ENCODE results near the gene KLHL4. TPM values are rescaled to one million over a fixed set of nuclear protein-coding genes. Genes with fewer than 3 reads are reported as not detected.
A peak's percentile ranks its signal among the peaks of the same experiment; 100 is the strongest.

Gene KLHL4
- polyA plus RNA-seq, 2 of the 4 experiments (the other 2 are of a cell fraction): 3.7 to 9.8 TPM

DNA sequence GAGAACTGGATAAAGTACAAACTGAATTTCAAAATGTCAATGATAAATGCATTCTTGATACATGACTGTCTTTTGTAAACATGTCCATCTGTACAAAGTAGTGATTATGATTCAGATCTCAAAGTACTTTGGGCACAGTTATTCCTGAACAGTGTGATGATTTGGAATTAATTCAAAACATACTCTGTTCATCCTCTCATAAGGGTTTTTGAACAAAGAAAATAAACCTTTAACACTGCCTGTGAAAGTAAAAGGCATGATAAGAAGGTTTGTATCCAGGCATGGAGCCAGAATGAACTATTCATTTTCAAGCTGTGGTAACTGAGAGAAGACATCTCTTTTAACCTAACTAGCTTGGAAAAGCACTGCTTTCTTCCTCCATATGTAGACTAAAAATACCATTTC is 883 bp upstream of the KLHL4 start (continued):
- TF ChIP-seq, protein P1, sequence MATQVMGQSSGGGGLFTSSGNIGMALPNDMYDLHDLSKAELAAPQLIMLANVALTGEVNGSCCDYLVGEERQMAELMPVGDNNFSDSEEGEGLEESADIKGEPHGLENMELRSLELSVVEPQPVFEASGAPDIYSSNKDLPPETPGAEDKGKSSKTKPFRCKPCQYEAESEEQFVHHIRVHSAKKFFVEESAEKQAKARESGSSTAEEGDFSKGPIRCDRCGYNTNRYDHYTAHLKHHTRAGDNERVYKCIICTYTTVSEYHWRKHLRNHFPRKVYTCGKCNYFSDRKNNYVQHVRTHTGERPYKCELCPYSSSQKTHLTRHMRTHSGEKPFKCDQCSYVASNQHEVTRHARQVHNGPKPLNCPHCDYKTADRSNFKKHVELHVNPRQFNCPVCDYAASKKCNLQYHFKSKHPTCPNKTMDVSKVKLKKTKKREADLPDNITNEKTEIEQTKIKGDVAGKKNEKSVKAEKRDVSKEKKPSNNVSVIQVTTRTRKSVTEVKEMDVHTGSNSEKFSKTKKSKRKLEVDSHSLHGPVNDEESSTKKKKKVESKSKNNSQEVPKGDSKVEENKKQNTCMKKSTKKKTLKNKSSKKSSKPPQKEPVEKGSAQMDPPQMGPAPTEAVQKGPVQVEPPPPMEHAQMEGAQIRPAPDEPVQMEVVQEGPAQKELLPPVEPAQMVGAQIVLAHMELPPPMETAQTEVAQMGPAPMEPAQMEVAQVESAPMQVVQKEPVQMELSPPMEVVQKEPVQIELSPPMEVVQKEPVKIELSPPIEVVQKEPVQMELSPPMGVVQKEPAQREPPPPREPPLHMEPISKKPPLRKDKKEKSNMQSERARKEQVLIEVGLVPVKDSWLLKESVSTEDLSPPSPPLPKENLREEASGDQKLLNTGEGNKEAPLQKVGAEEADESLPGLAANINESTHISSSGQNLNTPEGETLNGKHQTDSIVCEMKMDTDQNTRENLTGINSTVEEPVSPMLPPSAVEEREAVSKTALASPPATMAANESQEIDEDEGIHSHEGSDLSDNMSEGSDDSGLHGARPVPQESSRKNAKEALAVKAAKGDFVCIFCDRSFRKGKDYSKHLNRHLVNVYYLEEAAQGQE (IDR thresholded peaks at IDR 0.05): no peak
- no peak for TF ChIP-seq SREBF2 (IDR thresholded peaks at IDR 0.05)

DNA sequence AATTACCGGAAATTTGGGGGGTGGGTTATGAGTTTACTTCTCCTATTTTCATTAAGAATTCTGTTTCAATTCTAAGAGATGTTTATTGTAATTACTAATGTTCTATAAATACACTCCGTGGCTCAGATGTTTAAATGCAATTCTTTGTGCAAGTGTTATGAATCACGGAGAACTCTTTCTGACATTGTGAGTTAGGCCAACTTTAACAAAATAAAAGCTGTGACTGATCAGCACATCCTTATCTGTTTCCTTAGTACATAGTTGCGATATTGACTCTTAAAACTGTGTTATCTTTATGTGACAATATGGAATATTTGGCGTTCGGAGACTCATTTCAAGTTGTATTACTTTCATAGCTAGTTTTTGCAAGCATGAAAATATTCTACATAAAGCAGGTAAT is 902 bp downstream of the KLHL4 start:
- H3K27ac ChIP-seq: peak overlapping the region in 1 of 2 experiments; percentile 73; a peak in 3 of 6 replicates
- TF ChIP-seq ZNF302 (CRISPR knock-in tag; IDR thresholded peaks at IDR 0.05) (no peak), MYC (IDR thresholded peaks at IDR 0.05; ENCODE audit: borderline replicate concordance, low read length) (no peak), MAFK (IDR thresholded peaks at IDR 0.05; ENCODE audit: partially characterized antibody) (no peak), NFE2L2 (conservative IDR thresholded peaks at IDR 0.05; ENCODE audit: low read length) (no peak), GATA3 (IDR thresholded peaks at IDR 0.05; ENCODE audit: borderline replicate concordance) (no peak)
- ChIA-PET POLR2A (no interaction called here), CTCF (no interaction called here)
- ATAC-seq: no peak
- peaks cover 23% of the 10 kb centered on the region for H3K4me1 ChIP-seq
- 3% methylated on average over 6 of the region's 6 CpGs for WGBS (ENCODE audit: missing lambda C conversion rate)
- no peak for DNase-seq (ENCODE audit: low read depth in 1 of 2, low spot score in 1 of 2)
- peak overlapping the region; percentile 53 for H3K4me3 ChIP-seq
- peak overlapping the region; percentile 89 for H3K4me2 ChIP-seq
- H3K9me3 ChIP-seq: no peaks in the 10 kb centered on the region
- FAIRE-seq: peak; percentile 77

DNA sequence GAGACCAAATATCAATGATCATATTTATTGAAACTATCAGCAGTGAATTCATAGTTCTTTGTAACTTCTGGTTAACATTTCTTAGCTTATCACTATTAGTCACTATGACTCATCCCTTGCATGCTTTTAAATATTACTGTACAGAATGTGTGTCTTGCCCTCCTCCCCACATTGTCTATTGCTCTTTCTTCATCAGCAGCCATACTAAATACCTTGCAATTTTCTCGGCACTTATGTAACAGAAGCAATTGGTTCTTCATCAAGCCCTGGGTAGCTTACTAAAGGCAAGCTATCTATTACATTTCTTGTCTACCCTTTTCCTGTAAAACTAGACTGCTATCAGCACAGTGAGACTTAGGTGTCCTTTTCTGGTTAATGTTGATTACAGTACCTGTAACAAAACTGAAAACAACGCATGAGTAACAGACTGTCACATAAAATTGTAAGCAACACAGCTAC is 8.2 kb downstream of the KLHL4 start:
- Histone ChIP-seq H3K9me3 (no peaks in the 10 kb centered on the region), H3K27ac (peak overlapping the region; percentile 70 to 84), H3K4me3 (0 out of 3 replicates have a peak overlapping the region, but pooled peaks have one; percentile 12), H3K4me1 (peaks cover 22% of the 10 kb centered on the region; the same call in 2 of the 3 replicates), H3K4me2 (peak overlapping the region; percentile 76)
- FAIRE-seq (peak; percentile 92), DNase-seq (ENCODE audit: low read depth in 1 of 2, low spot score in 1 of 2) (peak; percentile 18 to 63), ATAC-seq (peak; percentile 84 to 93; a peak in 5 of 6 replicates)
- WGBS (ENCODE audit: missing lambda C conversion rate): 2% methylated on average over 2 of the region's 2 CpGs
- POLR2A ChIA-PET: no interaction called here
- CTCF ChIA-PET: no interaction called here
- TF ChIP-seq MAZ (IDR thresholded peaks at IDR 0.05; ENCODE audit: borderline replicate concordance, low read depth, low read length): no peak
- TF ChIP-seq CBX8 (IDR thresholded peaks at IDR 0.05): no peak
- no peak for TF ChIP-seq HOXB13 (CRISPR knock-in tag; IDR thresholded peaks at IDR 0.05; ENCODE audit: low read depth)
- TF ChIP-seq POLR2A (IDR thresholded peaks at IDR 0.05; ENCODE audit: low read length): no peak
- no peak for TF ChIP-seq BHLHE40 (IDR thresholded peaks at IDR 0.05; ENCODE audit: low read depth, low read length)
- TF ChIP-seq FOXS1 (CRISPR knock-in tag; IDR thresholded peaks at IDR 0.05): no peak
- no peak for TF ChIP-seq POLR2AphosphoS2 (conservative IDR thresholded peaks at IDR 0.05; ENCODE audit: low read length)
- TF ChIP-seq CBX2 (IDR thresholded peaks at IDR 0.05; ENCODE audit: borderline replicate concordance, low read depth): no peak
- TF ChIP-seq TFCP2L1 (CRISPR knock-in tag; IDR thresholded peaks at IDR 0.05): no peak
- TF ChIP-seq, protein P2, sequence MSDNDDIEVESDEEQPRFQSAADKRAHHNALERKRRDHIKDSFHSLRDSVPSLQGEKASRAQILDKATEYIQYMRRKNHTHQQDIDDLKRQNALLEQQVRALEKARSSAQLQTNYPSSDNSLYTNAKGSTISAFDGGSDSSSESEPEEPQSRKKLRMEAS (IDR thresholded peaks at IDR 0.05): 0 out of 2 replicates have a peak, but pooled peaks have one; percentile 26
- TF ChIP-seq ZC3H11A (IDR thresholded peaks at IDR 0.05): no peak
- TF ChIP-seq ZNF302 (CRISPR knock-in tag; IDR thresholded peaks at IDR 0.05): no peak
- no peak for TF ChIP-seq MAFK (IDR thresholded peaks at IDR 0.05; ENCODE audit: partially characterized antibody)
- peak; percentile 28 to 69; a peak in 3 of 4 replicates for TF ChIP-seq CEBPB (IDR thresholded peaks at IDR 0.05)
- TF ChIP-seq HOXB5 (CRISPR knock-in tag; IDR thresholded peaks at IDR 0.05): no peak
- TF ChIP-seq, protein P3, sequence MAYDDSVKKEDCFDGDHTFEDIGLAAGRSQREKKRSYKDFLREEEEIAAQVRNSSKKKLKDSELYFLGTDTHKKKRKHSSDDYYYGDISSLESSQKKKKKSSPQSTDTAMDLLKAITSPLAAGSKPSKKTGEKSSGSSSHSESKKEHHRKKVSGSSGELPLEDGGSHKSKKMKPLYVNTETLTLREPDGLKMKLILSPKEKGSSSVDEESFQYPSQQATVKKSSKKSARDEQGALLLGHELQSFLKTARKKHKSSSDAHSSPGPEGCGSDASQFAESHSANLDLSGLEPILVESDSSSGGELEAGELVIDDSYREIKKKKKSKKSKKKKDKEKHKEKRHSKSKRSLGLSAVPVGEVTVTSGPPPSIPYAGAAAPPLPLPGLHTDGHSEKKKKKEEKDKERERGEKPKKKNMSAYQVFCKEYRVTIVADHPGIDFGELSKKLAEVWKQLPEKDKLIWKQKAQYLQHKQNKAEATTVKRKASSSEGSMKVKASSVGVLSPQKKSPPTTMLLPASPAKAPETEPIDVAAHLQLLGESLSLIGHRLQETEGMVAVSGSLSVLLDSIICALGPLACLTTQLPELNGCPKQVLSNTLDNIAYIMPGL (CRISPR knock-in tag; IDR thresholded peaks at IDR 0.05; ENCODE audit: borderline replicate concordance): no peak
- TF ChIP-seq HEYL (CRISPR knock-in tag; IDR thresholded peaks at IDR 0.05): no peak
- no peak for TF ChIP-seq KDM1A (IDR thresholded peaks at IDR 0.05; ENCODE audit: low read depth)
- TF ChIP-seq RCOR1 (IDR thresholded peaks at IDR 0.05; ENCODE audit: low read depth, low read length): no peak
- TF ChIP-seq, protein P4, sequence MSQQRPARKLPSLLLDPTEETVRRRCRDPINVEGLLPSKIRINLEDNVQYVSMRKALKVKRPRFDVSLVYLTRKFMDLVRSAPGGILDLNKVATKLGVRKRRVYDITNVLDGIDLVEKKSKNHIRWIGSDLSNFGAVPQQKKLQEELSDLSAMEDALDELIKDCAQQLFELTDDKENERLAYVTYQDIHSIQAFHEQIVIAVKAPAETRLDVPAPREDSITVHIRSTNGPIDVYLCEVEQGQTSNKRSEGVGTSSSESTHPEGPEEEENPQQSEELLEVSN (IDR thresholded peaks at IDR 0.05; ENCODE audit: borderline replicate concordance, low read depth): no peak
- peak; percentile 90 for TF ChIP-seq JUNB (IDR thresholded peaks at IDR 0.05)
- TF ChIP-seq RAD21 (conservative IDR thresholded peaks at IDR 0.05 in 1 of 2, IDR thresholded peaks at IDR 0.05 in 1 of 2): no peak
- TF ChIP-seq RARB (CRISPR knock-in tag; IDR thresholded peaks at IDR 0.05): no peak
- no peak for TF ChIP-seq NR3C1 (IDR thresholded peaks at IDR 0.05)
- TF ChIP-seq FOSB (CRISPR knock-in tag; IDR thresholded peaks at IDR 0.05): no peak
- no peak for TF ChIP-seq TP53 (CRISPR knock-in tag; IDR thresholded peaks at IDR 0.05)
- TF ChIP-seq GATA3 (IDR thresholded peaks at IDR 0.05; ENCODE audit: borderline replicate concordance): peak; percentile 56; the same call in 1 of the 2 replicates
- no peak for TF ChIP-seq RFX5 (IDR thresholded peaks at IDR 0.05)
- no peak for TF ChIP-seq NFE2L2 (conservative IDR thresholded peaks at IDR 0.05; ENCODE audit: low read length)

All from A549 (cell line).